DOHH2 (cell line): ENCODE measurements around the gene ZNF366.

ENCODE experiments used
- H3F3A ChIP-seq: fragments of 200-600 bp; sonication (generic), shearing (Covaris generic); 2 replicates; pipeline ENCODE4 v1.6.0; 2016; ENCODE audit warnings: antibody characterized with exemption, mild to moderate bottlenecking; ENCODE audit not compliant: control insufficient read depth, insufficient read depth
- H3K27ac ChIP-seq: fragments of 200-600 bp; sonication (generic); 2 replicates; pipeline ENCODE4 v1.5.1; 2014; ENCODE audit warnings: low read depth, mild to moderate bottlenecking, low read length, moderate library complexity
- H3K27me3 ChIP-seq: fragments of 200-600 bp; sonication (generic); 2 replicates; pipeline ENCODE4 v1.6.1; 2014; ENCODE audit warnings: mild to moderate bottlenecking, low read length, mixed read lengths; ENCODE audit not compliant: control insufficient read depth
- H3K36me3 ChIP-seq: fragments of 200-600 bp; sonication (generic); 2 replicates; pipeline ENCODE4 v1.6.1; 2014; ENCODE audit warnings: mild to moderate bottlenecking, low read length, moderate library complexity, mixed read lengths; ENCODE audit not compliant: control insufficient read depth
- H3K4me1 ChIP-seq: fragments of 200-600 bp; sonication (generic); 2 replicates; pipeline ENCODE4 v1.6.1; 2014; ENCODE audit warnings: mild to moderate bottlenecking, low read length, mixed read lengths; ENCODE audit not compliant: control insufficient read depth
- H3K4me2 ChIP-seq: fragments of 200-600 bp; sonication (generic); 2 replicates; pipeline ENCODE4 v1.6.0; 2014; ENCODE audit warnings: mild to moderate bottlenecking, low read length, moderate library complexity
- H3K4me3 ChIP-seq: fragments of 200-600 bp; sonication (generic); 2 replicates; pipeline ENCODE4 v1.5.1; 2014; ENCODE audit warnings: mild to moderate bottlenecking, low read length, mixed read lengths
- H3K79me2 ChIP-seq: fragments of 200-600 bp; sonication (generic); 2 replicates; pipeline ENCODE4 v1.6.1; 2014; ENCODE audit warnings: mild to moderate bottlenecking, low read length, mixed read lengths; ENCODE audit not compliant: control insufficient read depth
- H3K9me2 ChIP-seq: fragments of 200-600 bp; sonication (generic); replicated peaks from 2 replicates; pipeline ENCODE4 v1.6.1; 2014; ENCODE audit warnings: mild to moderate bottlenecking, low read length, mixed read lengths; ENCODE audit not compliant: control insufficient read depth
- H3K9me3 ChIP-seq: fragments of 200-600 bp; sonication (generic); 2 replicates; pipeline ENCODE4 v1.6.1; 2014; ENCODE audit warnings: antibody characterized with exemption, low read length, mixed read lengths; ENCODE audit not compliant: control insufficient read depth, insufficient read depth
- H4K20me1 ChIP-seq: fragments of 200-600 bp; sonication (generic); 2 replicates; pipeline ENCODE4 v1.6.0; 2014; ENCODE audit warnings: low read depth, mild to moderate bottlenecking, antibody characterized with exemption, low read length, moderate library complexity; ENCODE audit not compliant: control insufficient read depth, insufficient read depth
- EZH2phosphoT487 ChIP-seq: fragments of 200-600 bp; sonication (generic); IDR thresholded peaks from 2 replicates; pipeline ENCODE4 v1.6.1; 2017; ENCODE audit warnings: borderline replicate concordance, mild to moderate bottlenecking, antibody characterized with exemption, low read length, moderate library complexity, mixed read lengths
- TF ChIP-seq, protein P1 (sequence below): fragments of 200-600 bp; sonication (generic); IDR thresholded peaks from one replicate; pipeline ENCODE4 v1.5.1; 2014; ENCODE audit warnings: antibody characterized with exemption, mild to moderate bottlenecking, low read depth, low read length; ENCODE audit not compliant: poor library complexity, severe bottlenecking

Gene ZNF366

DNA sequence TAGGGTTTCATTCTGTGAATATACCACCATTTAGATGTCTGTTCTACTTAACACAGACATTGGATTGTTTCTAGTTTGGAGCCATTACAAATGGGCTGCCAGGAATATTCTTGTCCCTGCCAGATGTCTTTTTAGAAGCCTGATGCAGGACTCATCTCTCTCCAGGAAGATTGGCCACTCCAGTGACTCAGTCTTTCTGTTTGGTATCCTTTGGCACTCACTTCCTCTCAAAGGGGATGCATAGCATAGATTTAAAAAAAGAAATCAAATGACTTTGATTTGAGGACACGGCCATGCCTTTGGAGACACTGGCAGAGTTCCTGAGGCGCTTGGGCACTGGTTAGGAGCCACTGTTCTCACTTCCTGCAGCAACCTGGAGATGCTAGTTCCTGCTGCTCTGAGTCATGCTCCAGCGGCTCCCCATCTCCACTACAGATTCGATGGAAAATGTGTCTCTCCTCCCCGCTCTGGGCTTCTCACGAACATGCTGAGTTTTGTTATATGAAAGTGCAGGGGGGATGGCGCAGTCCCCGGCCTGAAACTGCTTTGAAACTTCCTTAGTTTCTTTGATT, 3.5 kb upstream of the ZNF366 start:
- TF ChIP-seq, protein P1, sequence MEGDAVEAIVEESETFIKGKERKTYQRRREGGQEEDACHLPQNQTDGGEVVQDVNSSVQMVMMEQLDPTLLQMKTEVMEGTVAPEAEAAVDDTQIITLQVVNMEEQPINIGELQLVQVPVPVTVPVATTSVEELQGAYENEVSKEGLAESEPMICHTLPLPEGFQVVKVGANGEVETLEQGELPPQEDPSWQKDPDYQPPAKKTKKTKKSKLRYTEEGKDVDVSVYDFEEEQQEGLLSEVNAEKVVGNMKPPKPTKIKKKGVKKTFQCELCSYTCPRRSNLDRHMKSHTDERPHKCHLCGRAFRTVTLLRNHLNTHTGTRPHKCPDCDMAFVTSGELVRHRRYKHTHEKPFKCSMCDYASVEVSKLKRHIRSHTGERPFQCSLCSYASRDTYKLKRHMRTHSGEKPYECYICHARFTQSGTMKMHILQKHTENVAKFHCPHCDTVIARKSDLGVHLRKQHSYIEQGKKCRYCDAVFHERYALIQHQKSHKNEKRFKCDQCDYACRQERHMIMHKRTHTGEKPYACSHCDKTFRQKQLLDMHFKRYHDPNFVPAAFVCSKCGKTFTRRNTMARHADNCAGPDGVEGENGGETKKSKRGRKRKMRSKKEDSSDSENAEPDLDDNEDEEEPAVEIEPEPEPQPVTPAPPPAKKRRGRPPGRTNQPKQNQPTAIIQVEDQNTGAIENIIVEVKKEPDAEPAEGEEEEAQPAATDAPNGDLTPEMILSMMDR, result no peak
- TF ChIP-seq EZH2phosphoT487, result no peak
- Histone ChIP-seq H3K79me2 (no peaks in the 10 kb centered on the region), H3F3A (no peaks in the 10 kb centered on the region), H3K27ac (no peak overlapping the region), H3K4me3 (no peak overlapping the region), H3K9me3 (no peaks in the 10 kb centered on the region), H3K36me3 (no peaks in the 10 kb centered on the region), H3K27me3 (peaks cover 10% of the 10 kb centered on the region), H4K20me1 (no peaks in the 10 kb centered on the region), H3K4me2 (no peak overlapping the region), H3K4me1 (peaks cover 10% of the 10 kb centered on the region), H3K9me2 (no peaks in the 10 kb centered on the region)

DNA sequence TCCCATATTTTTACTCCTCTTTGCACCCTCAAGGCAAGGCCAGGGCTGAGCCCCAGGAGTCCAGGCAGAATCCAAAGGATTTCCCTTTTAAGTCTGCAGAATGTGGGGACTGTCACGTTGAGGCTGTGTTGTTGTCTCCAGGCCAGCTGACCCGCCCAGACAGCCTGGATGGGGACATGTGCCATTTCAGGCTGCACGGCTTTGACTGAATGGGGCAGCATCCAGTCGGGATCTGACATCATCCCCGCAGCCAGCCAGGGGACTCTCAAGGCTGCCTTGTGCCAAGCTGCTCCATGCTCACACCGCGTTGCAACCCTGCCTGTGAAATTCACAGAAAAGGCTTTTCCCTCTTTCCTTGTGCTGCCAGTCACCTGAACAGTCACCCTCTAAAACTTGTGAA, 2.2 kb upstream of the ZNF366 start:
- Histone ChIP-seq H3K9me3 (no peaks in the 10 kb centered on the region), H3K79me2 (no peaks in the 10 kb centered on the region), H3K27me3 (peaks cover 10% of the 10 kb centered on the region), H3K27ac (no peak overlapping the region), H3K4me2 (no peak overlapping the region), H3F3A (no peaks in the 10 kb centered on the region), H4K20me1 (no peaks in the 10 kb centered on the region), H3K4me1 (peaks cover 10% of the 10 kb centered on the region), H3K4me3 (no peak overlapping the region), H3K9me2 (no peaks in the 10 kb centered on the region), H3K36me3 (no peaks in the 10 kb centered on the region)
- TF ChIP-seq, protein P1, result no peak
- no peak for TF ChIP-seq EZH2phosphoT487

DNA sequence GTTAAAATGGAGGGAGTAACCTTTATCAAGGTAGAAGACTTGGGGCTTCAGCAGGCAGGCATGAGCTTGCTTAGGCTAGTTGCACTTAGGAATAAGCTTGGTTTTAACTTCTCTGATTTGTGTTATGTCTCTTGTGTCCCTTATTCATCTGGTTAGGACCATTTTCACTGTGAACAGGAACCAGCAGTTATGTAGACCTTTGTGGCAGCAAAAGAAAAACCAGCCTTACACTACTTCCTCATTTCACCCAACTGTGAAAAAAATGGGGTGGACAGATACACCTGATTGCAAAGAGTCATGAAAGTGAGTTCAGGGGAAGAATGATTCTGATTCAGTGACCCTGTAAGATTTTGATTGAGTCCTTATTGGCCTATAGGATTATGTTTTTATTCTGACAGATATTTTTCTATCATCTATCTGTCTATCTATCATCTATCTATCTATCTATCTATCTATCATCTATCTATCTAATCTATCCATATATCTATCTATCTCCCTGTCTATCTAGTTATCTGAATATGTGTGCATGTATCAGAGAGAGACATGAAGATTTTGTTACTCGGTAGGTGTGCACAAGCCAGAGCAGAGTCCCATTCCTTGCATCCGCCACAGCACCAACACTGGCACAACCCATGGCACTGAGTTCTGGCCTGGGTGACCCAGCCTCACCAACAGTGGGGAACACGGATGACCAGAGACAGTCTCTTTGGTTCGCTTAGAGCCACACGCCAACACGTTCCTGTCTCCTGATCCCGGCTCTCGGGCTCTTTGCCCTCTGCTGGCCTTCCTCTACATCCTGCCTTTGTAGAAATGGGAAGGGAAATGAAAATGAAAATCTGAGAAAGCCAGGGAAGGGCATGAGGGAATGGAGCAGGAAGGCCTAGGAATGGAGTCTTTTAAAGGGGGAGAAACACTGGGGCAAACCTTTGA, 1.3 kb upstream of the ZNF366 start:
- no peaks in the 10 kb centered on the region for H3F3A ChIP-seq
- H3K4me3 ChIP-seq, result no peak overlapping the region
- peaks cover 10% of the 10 kb centered on the region for H3K4me1 ChIP-seq
- H3K27me3 ChIP-seq, result peaks cover 10% of the 10 kb centered on the region
- no peak overlapping the region for H3K4me2 ChIP-seq
- TF ChIP-seq, protein P1, result no peak
- no peak for TF ChIP-seq EZH2phosphoT487
- no peaks in the 10 kb centered on the region for H3K36me3 ChIP-seq
- H3K79me2 ChIP-seq, result no peaks in the 10 kb centered on the region
- H3K9me3 ChIP-seq, result no peaks in the 10 kb centered on the region
- H4K20me1 ChIP-seq, result no peaks in the 10 kb centered on the region
- H3K9me2 ChIP-seq, result no peaks in the 10 kb centered on the region
- no peak overlapping the region for H3K27ac ChIP-seq
